Esophagus squamous epithelium (tissue), 5 donors: ENCODE data around the gene WEE2. TPM values are rescaled to one million over a fixed set of nuclear protein-coding genes. Genes with fewer than 3 reads are reported as not detected.

ENCODE experiments used
- DNase-seq: peaks from one replicate; lab custom pipeline; 2025; lab: John Stamatoyannopoulos, UW
- H3K27ac ChIP-seq, 4 donors: fragments of 200-600 bp; sonication (generic); one replicate each; pipeline ENCODE4 v1.5.1; 2016 to 2019; ENCODE audit warnings: mild to moderate bottlenecking in 1 of 4
- H3K27me3 ChIP-seq, 4 donors: fragments of 200-600 bp; sonication (generic); 1 replicate in 3 of 4; 2 replicates in 1 of 4; pipeline versions ENCODE4 v1.5.1 to v1.6.0; 2017 to 2021; ENCODE audit warnings: antibody characterized with exemption in 1 of 4
- H3K36me3 ChIP-seq, 3 donors: fragments of 200-600 bp; sonication (generic); one replicate each; pipeline ENCODE4 v1.5.1; 2016 to 2019
- H3K4me1 ChIP-seq, 3 donors: fragments of 200-600 bp; sonication (generic); one replicate each; pipeline ENCODE4 v1.5.1; 2017 to 2019
- H3K4me3 ChIP-seq, 4 donors: fragments of 200-600 bp; sonication (generic); 1 replicate in 3 of 4; 2 replicates in 1 of 4; pipeline ENCODE4 v1.5.1; 2016 to 2019; ENCODE audit warnings: mild to moderate bottlenecking in 2 of 4, moderate library complexity in 1 of 4
- H3K9me3 ChIP-seq, 3 donors: fragments of 200-600 bp; sonication (generic); one replicate each; pipeline ENCODE4 v1.5.1; 2016 to 2019
- CTCF ChIP-seq, 6 experiments: fragments of 450-650 bp in 4 of 6; fragments of 200-600 bp in 2 of 6; sonication (generic) in 2 of 6; IDR thresholded peaks; one replicate each; pipeline ENCODE4 v1.5.1; 2016 to 2019; ENCODE audit warnings: antibody characterized with exemption in 6 of 6, mild to moderate bottlenecking in 4 of 6, moderate library complexity in 4 of 6
- POLR2A ChIP-seq, 4 donors: fragments of 450-650 bp; IDR thresholded peaks; one replicate each; pipeline ENCODE4 v1.6.1; 2017; ENCODE audit warnings: antibody characterized with exemption in 4 of 4, mild to moderate bottlenecking in 4 of 4, moderate library complexity in 3 of 4
- WGBS, 2 donors: methylation state at CpG; one replicate each; pipeline ENCODE4 v1.1.5; 2018; 5-methylcytosine and 5-hydroxymethylcytosine counted together
- intact Hi-C: fragments of 100-400 bp; cut with DNase I; formaldehyde crosslinking; loops from one replicate; pipeline ENCODE4 v1.15.0; 2022
- total RNA-seq, 4 donors: library from RNA; depleted of rRNA; stranded (reverse); fragments of >200 nt; gene quantifications; one replicate each; pipeline ENCODE4 v1.1.0, GENCODE V29; 2016
- donor health status: DM: yes; HTN: yes; CAD: no.

WEE2 gene
- total RNA-seq, 4 donors from 2014 or later, result not detected

GRCh38 chr7:141695803-141696289 is 12.3 kb upstream of the WEE2 start:
- Histone ChIP-seq H3K4me3 (no peak overlapping the region), H3K27ac (no peak overlapping the region), H3K36me3 (no peaks in the 10 kb centered on the region), H3K4me1 (peaks cover 3 to 58% (median 4%) of the 10 kb centered on the region in 3 donors), H3K9me3 (no peaks in the 10 kb centered on the region), H3K27me3 (no peaks in the 10 kb centered on the region)
- TF ChIP-seq CTCF (IDR thresholded peaks at IDR 0.05), result no peak
- TF ChIP-seq POLR2A (IDR thresholded peaks at IDR 0.05), result no peak
- 0 to 71% methylated on average over 1 to 6 of the region's 6 CpGs for WGBS, 2 donors
- intact Hi-C loops, result no loop called here
- no peak for DNase-seq

GRCh38 chr7:141696348-141696747 is 11.8 kb upstream of the WEE2 start:
- Histone ChIP-seq H3K36me3 (no peaks in the 10 kb centered on the region), H3K9me3 (no peaks in the 10 kb centered on the region), H3K4me1 (peaks cover 3 to 62% (median 4%) of the 10 kb centered on the region in 3 donors), H3K27me3 (no peaks in the 10 kb centered on the region), H3K4me3 (no peak overlapping the region), H3K27ac (no peak overlapping the region)
- no peak for TF ChIP-seq CTCF (IDR thresholded peaks at IDR 0.05)
- TF ChIP-seq POLR2A (IDR thresholded peaks at IDR 0.05), result no peak
- intact Hi-C loops, result no loop called here
- DNase-seq, result no peak
- WGBS, 2 donors, result 34 to 56% methylated on average over 2 of the region's 2 CpGs

- Histone ChIP-seq H3K9me3 (no peaks in the 10 kb centered on the region), H3K27me3 (no peaks in the 10 kb centered on the region), H3K36me3 (no peaks in the 10 kb centered on the region), H3K27ac (no peak overlapping the region), H3K4me3 (no peak overlapping the region), H3K4me1 (peaks cover 3 to 64% (median 4%) of the 10 kb centered on the region in 3 donors)
- WGBS, 2 donors, result 65 to 70% methylated on average over 9 to 10 of the region's 10 CpGs
- TF ChIP-seq CTCF (IDR thresholded peaks at IDR 0.05) (no peak), POLR2A (IDR thresholded peaks at IDR 0.05) (no peak)
- intact Hi-C loops, result no loop called here
- DNase-seq, result no peak
Observed at GRCh38 chr7:141697211-141697871, 10.8 kb upstream of the WEE2 start.

GRCh38 chr7:141698247-141699015 is 9.7 kb upstream of the WEE2 start:
- 89 to 100% methylated on average over 1 of the region's 1 CpG for WGBS, 2 donors
- Histone ChIP-seq H3K4me1 (peaks cover 3 to 75% (median 11%) of the 10 kb centered on the region in 3 donors), H3K9me3 (no peaks in the 10 kb centered on the region), H3K36me3 (no peaks in the 10 kb centered on the region), H3K27me3 (no peaks in the 10 kb centered on the region), H3K27ac (no peak overlapping the region), H3K4me3 (no peak overlapping the region)
- DNase-seq, result no peak
- intact Hi-C loops, result no loop called here
- no peak for TF ChIP-seq POLR2A (IDR thresholded peaks at IDR 0.05)
- no peak for TF ChIP-seq CTCF (IDR thresholded peaks at IDR 0.05)

GRCh38 chr7:141699860-141700259 is 8.3 kb upstream of the WEE2 start:
- no peaks in the 10 kb centered on the region for H3K27me3 ChIP-seq
- H3K9me3 ChIP-seq, result no peaks in the 10 kb centered on the region
- no peaks in the 10 kb centered on the region for H3K36me3 ChIP-seq
- peaks cover 3 to 85% (median 15%) of the 10 kb centered on the region in 3 donors for H3K4me1 ChIP-seq
- H3K27ac ChIP-seq, result no peak overlapping the region
- DNase-seq, result no peak
- intact Hi-C loops, result no loop called here
- no peak overlapping the region for H3K4me3 ChIP-seq
- 55 to 72% methylated on average over 3 of the region's 3 CpGs for WGBS, 2 donors
- TF ChIP-seq POLR2A (IDR thresholded peaks at IDR 0.05), result no peak
- TF ChIP-seq CTCF (IDR thresholded peaks at IDR 0.05), result no peak
